ENCODE results near the gene TPM4. TPM values are rescaled to one million over a fixed set of nuclear protein-coding genes. Genes with fewer than 3 reads are reported as not detected.

The TPM4 gene
- polyA plus RNA-seq, 1 donor from 2014 or later: 119 TPM

- Histone ChIP-seq H4K20me1 (ENCODE audit: insufficient read depth) (no peaks in the 10 kb centered on the region), H3K79me2 (replicated peaks; ENCODE audit: insufficient read depth, low read length) (no peaks in the 10 kb centered on the region), H3K4me2 (ENCODE audit: low read length) (no peak overlapping the region), H3K36me3 (ENCODE audit: insufficient read depth, low read length) (no peaks in the 10 kb centered on the region), H2AFZ (ENCODE audit: low read depth, low read length) (no peak overlapping the region), H3K27ac (ENCODE audit: low read length) (no peak overlapping the region), H3F3A (ENCODE audit: insufficient read depth, low read length, poor library complexity, severe bottlenecking) (no peaks in the 10 kb centered on the region), H3K4me3 (ENCODE audit: low read length) (no peak overlapping the region), H3K9ac (ENCODE audit: low read length) (no peak overlapping the region), H3K9me2 (ENCODE audit: insufficient read depth, low read length) (no peaks in the 10 kb centered on the region), H3K27me3 (ENCODE audit: insufficient read depth, low read depth, low read length) (no peaks in the 10 kb centered on the region), H3K9me3 (ENCODE audit: low read length) (no peaks in the 10 kb centered on the region)
- TF ChIP-seq POLR2AphosphoS5 (IDR thresholded peaks at IDR 0.05): no peak
- TF ChIP-seq MXI1 (conservative IDR thresholded peaks at IDR 0.05; ENCODE audit: poor library complexity, severe bottlenecking): no peak
- TF ChIP-seq EZH2 (IDR thresholded peaks at IDR 0.05; ENCODE audit: borderline replicate concordance, insufficient read depth, low read length, poor library complexity, severe bottlenecking): no peak
- TF ChIP-seq EP300 (conservative IDR thresholded peaks at IDR 0.05; ENCODE audit: poor library complexity, severe bottlenecking): no peak
- TF ChIP-seq TAF1 (IDR thresholded peaks at IDR 0.05; ENCODE audit: low read depth): no peak
- TF ChIP-seq CTCF (IDR thresholded peaks at IDR 0.05; ENCODE audit: poor library complexity, severe bottlenecking): no peak
- no peak for TF ChIP-seq SMC3 (conservative IDR thresholded peaks at IDR 0.05; ENCODE audit: poor library complexity)
- TF ChIP-seq RAD21 (conservative IDR thresholded peaks at IDR 0.05): no peak
- TF ChIP-seq, protein P1, sequence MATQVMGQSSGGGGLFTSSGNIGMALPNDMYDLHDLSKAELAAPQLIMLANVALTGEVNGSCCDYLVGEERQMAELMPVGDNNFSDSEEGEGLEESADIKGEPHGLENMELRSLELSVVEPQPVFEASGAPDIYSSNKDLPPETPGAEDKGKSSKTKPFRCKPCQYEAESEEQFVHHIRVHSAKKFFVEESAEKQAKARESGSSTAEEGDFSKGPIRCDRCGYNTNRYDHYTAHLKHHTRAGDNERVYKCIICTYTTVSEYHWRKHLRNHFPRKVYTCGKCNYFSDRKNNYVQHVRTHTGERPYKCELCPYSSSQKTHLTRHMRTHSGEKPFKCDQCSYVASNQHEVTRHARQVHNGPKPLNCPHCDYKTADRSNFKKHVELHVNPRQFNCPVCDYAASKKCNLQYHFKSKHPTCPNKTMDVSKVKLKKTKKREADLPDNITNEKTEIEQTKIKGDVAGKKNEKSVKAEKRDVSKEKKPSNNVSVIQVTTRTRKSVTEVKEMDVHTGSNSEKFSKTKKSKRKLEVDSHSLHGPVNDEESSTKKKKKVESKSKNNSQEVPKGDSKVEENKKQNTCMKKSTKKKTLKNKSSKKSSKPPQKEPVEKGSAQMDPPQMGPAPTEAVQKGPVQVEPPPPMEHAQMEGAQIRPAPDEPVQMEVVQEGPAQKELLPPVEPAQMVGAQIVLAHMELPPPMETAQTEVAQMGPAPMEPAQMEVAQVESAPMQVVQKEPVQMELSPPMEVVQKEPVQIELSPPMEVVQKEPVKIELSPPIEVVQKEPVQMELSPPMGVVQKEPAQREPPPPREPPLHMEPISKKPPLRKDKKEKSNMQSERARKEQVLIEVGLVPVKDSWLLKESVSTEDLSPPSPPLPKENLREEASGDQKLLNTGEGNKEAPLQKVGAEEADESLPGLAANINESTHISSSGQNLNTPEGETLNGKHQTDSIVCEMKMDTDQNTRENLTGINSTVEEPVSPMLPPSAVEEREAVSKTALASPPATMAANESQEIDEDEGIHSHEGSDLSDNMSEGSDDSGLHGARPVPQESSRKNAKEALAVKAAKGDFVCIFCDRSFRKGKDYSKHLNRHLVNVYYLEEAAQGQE (IDR thresholded peaks at IDR 0.05; ENCODE audit: borderline replicate concordance): no peak
Observed at GRCh38 chr19:16036397-16036925, 39.8 kb upstream of the TPM4 start.

DNA sequence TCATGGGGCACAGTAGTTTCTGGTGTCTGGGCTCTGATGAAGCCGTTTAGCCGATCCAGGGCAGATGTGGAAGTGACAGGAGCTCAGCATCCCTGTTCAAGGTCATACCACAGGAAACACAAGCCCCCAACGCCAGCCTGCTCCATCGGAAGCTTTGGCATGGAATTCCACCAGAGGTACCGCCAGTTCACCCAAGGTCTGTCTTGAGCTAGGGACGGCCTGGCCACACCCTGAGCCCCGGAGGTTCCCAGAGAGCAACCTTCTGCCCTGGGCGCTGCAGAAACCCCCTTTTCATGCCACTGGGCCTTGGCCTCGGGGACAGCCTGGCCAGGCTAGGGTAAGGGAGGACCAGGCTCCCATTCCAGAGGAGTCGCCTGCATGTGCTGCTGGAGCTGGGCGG is 39.4 kb upstream of the TPM4 start:
- H3F3A ChIP-seq (ENCODE audit: insufficient read depth, low read length, poor library complexity, severe bottlenecking): no peaks in the 10 kb centered on the region
- H3K79me2 ChIP-seq (replicated peaks; ENCODE audit: insufficient read depth, low read length): no peaks in the 10 kb centered on the region
- no peak overlapping the region for H2AFZ ChIP-seq (ENCODE audit: low read depth, low read length)
- H3K9me3 ChIP-seq (ENCODE audit: low read length): no peaks in the 10 kb centered on the region
- H3K4me2 ChIP-seq (ENCODE audit: low read length): no peak overlapping the region
- no peak overlapping the region for H3K9ac ChIP-seq (ENCODE audit: low read length)
- no peak for TF ChIP-seq CTCF (IDR thresholded peaks at IDR 0.05; ENCODE audit: poor library complexity, severe bottlenecking)
- TF ChIP-seq SMC3 (conservative IDR thresholded peaks at IDR 0.05; ENCODE audit: poor library complexity): no peak
- no peaks in the 10 kb centered on the region for H3K27me3 ChIP-seq (ENCODE audit: insufficient read depth, low read depth, low read length)
- H3K9me2 ChIP-seq (ENCODE audit: insufficient read depth, low read length): no peaks in the 10 kb centered on the region
- no peaks in the 10 kb centered on the region for H4K20me1 ChIP-seq (ENCODE audit: insufficient read depth)
- H3K36me3 ChIP-seq (ENCODE audit: insufficient read depth, low read length): no peaks in the 10 kb centered on the region
- no peak overlapping the region for H3K4me3 ChIP-seq (ENCODE audit: low read length)
- H3K27ac ChIP-seq (ENCODE audit: low read length): no peak overlapping the region
